Astrocyte (in vitro differentiated cells and primary cell): ENCODE results near the gene RNF133. TPM values are rescaled to one million over a fixed set of nuclear protein-coding genes. Genes with fewer than 3 reads are reported as not detected.
"Not testable (repeated sequence)": the region's sequence is repeated elsewhere in the genome, so short reads cannot be mapped to it uniquely, and the experiment has no call there.

Experiments used
- DNase-seq: peaks from one replicate; pipeline ENCODE4 v3.0.0-alpha.2; 2010; ENCODE audit warnings: low read depth
- FAIRE-seq: peaks from 2 replicates; lab custom pipeline; 2011; peaks lifted over from hg19 to GRCh38; lab: Jason Lieb, UNC
- H2AFZ ChIP-seq: 2 replicates; pipeline ENCODE4 v1.6.0; 2012; ENCODE audit warnings: low read depth, low read length, inconsistent platforms
- H3K27ac ChIP-seq: 2 replicates; pipeline ENCODE4 v1.5.1; 2011; ENCODE audit warnings: low read depth, low read length, inconsistent platforms
- H3K27me3 ChIP-seq: 2 replicates; pipeline ENCODE4 v1.6.0; 2011; ENCODE audit warnings: low read length, inconsistent platforms; ENCODE audit not compliant: insufficient read depth
- H3K36me3 ChIP-seq: 2 replicates; pipeline ENCODE4 v1.5.1; 2011; ENCODE audit warnings: low read length, inconsistent platforms; ENCODE audit not compliant: insufficient read depth
- H3K4me1 ChIP-seq: 2 replicates; pipeline ENCODE4 v1.5.1; 2011; ENCODE audit warnings: low read length, inconsistent platforms; ENCODE audit not compliant: insufficient read depth
- H3K4me2 ChIP-seq: 2 replicates; pipeline ENCODE4 v1.6.0; 2012; ENCODE audit warnings: low read length, inconsistent platforms
- H3K4me3 ChIP-seq: 2 replicates; pipeline ENCODE4 v1.5.1; 2011; ENCODE audit warnings: low read depth, mild to moderate bottlenecking, low read length, inconsistent platforms; ENCODE audit not compliant: insufficient read depth
- H3K79me2 ChIP-seq: 2 replicates; pipeline ENCODE4 v1.6.0; 2012; ENCODE audit warnings: mild to moderate bottlenecking, low read length, inconsistent platforms; ENCODE audit not compliant: insufficient read depth
- H3K9ac ChIP-seq: 2 replicates; pipeline ENCODE4 v1.6.0; 2012; ENCODE audit warnings: mild to moderate bottlenecking, low read length, inconsistent platforms
- H3K9me3 ChIP-seq: 2 replicates; pipeline ENCODE4 v1.5.1; 2012; ENCODE audit warnings: low read depth, mild to moderate bottlenecking, low read length, inconsistent platforms; ENCODE audit not compliant: insufficient read depth
- H4K20me1 ChIP-seq: 2 replicates; pipeline ENCODE4 v1.6.0; 2012; ENCODE audit warnings: low read length, inconsistent platforms; ENCODE audit not compliant: insufficient read depth
- H3K27ac Mint-ChIP-seq: one replicate; pipeline ENCODE4 v1.8.0; 2021; ENCODE audit warnings: mild to moderate bottlenecking, mixed read lengths; ENCODE audit not compliant: unreplicated experiment
- H3K27me3 Mint-ChIP-seq: one replicate; pipeline ENCODE4 v1.8.0; 2021; ENCODE audit warnings: low read depth, mixed read lengths; ENCODE audit not compliant: unreplicated experiment
- H3K36me3 Mint-ChIP-seq: one replicate; pipeline ENCODE4 v1.8.0; 2021; ENCODE audit warnings: low read depth, mixed read lengths; ENCODE audit not compliant: unreplicated experiment
- H3K4me1 Mint-ChIP-seq: one replicate; pipeline ENCODE4 v1.8.0; 2021; ENCODE audit warnings: low read depth, mixed read lengths; ENCODE audit not compliant: unreplicated experiment
- H3K4me3 Mint-ChIP-seq: one replicate; pipeline ENCODE4 v1.8.0; 2021; ENCODE audit warnings: mild to moderate bottlenecking, moderate library complexity, mixed read lengths; ENCODE audit not compliant: unreplicated experiment
- H3K9me3 Mint-ChIP-seq: one replicate; pipeline ENCODE4 v1.8.0; 2021; ENCODE audit warnings: mild to moderate bottlenecking, mixed read lengths; ENCODE audit not compliant: unreplicated experiment
- EZH2 ChIP-seq: IDR thresholded peaks from 2 replicates; pipeline ENCODE4 v1.6.1; 2012; ENCODE audit warnings: mild to moderate bottlenecking, low read length, inconsistent platforms; ENCODE audit not compliant: insufficient read depth
- total RNA-seq: library from RNA; stranded (reverse); gene quantifications from 2 replicates; pipeline ENCODE4 v1.2.1, GENCODE V29; 2021
- TF ChIP-seq, protein P1 (sequence below): IDR thresholded peaks from 2 replicates; pipeline ENCODE4 v1.5.1; 2011; ENCODE audit warnings: low read depth, mild to moderate bottlenecking, inconsistent platforms, low read length, moderate library complexity; ENCODE audit not compliant: insufficient read depth

Gene RNF133
- total RNA-seq, 1 donor from 2014 or later: 0.30 TPM

DNA sequence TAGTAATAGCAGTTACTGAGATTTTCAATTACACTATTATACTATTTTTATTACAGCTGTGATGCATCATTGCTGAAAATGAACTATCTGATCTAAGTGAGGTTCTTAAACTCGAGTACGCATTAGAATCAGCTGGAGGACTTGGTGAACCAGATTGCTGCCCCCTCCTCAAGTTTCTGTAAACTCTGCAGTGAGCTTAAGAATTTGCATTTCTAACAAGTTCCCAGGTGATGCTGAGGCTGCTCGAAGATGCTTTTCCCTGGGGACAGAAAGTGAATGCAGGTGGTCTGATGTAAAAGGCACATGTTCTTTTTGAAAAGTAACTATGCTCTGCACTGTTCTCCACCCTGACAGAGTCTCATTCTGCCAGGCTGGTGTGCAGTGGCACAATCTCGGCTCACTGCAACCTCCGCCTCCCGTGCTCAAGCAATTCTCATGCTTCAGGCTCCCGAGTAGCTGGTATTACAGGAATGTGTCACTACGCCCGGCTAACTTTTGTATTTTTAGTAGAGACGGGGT, 12.5 kb downstream of the RNF133 start:
- Histone ChIP-seq H3K4me3 (no peak overlapping the region), H3K79me2 (no peaks in the 10 kb centered on the region), H3K9me3 (no peaks in the 10 kb centered on the region), H3K4me1 (no peaks in the 10 kb centered on the region), H3K36me3 (no peaks in the 10 kb centered on the region), H2AFZ (no peak overlapping the region), H3K9ac (no peak overlapping the region), H4K20me1 (no peaks in the 10 kb centered on the region), H3K4me2 (no peak overlapping the region), H3K27ac (no peak overlapping the region), H3K27me3 (no peaks in the 10 kb centered on the region)
- Mint-ChIP-seq H3K27ac (no peak overlapping the region), H3K27me3 (no peaks in the 10 kb centered on the region), H3K9me3 (no peaks in the 10 kb centered on the region), H3K4me3 (no peak overlapping the region), H3K36me3 (no peaks in the 10 kb centered on the region), H3K4me1 (no peaks in the 10 kb centered on the region)
- no peak for DNase-seq
- TF ChIP-seq, protein P1, sequence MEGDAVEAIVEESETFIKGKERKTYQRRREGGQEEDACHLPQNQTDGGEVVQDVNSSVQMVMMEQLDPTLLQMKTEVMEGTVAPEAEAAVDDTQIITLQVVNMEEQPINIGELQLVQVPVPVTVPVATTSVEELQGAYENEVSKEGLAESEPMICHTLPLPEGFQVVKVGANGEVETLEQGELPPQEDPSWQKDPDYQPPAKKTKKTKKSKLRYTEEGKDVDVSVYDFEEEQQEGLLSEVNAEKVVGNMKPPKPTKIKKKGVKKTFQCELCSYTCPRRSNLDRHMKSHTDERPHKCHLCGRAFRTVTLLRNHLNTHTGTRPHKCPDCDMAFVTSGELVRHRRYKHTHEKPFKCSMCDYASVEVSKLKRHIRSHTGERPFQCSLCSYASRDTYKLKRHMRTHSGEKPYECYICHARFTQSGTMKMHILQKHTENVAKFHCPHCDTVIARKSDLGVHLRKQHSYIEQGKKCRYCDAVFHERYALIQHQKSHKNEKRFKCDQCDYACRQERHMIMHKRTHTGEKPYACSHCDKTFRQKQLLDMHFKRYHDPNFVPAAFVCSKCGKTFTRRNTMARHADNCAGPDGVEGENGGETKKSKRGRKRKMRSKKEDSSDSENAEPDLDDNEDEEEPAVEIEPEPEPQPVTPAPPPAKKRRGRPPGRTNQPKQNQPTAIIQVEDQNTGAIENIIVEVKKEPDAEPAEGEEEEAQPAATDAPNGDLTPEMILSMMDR: no peak
- no peak for TF ChIP-seq EZH2
- no peak for FAIRE-seq

DNA sequence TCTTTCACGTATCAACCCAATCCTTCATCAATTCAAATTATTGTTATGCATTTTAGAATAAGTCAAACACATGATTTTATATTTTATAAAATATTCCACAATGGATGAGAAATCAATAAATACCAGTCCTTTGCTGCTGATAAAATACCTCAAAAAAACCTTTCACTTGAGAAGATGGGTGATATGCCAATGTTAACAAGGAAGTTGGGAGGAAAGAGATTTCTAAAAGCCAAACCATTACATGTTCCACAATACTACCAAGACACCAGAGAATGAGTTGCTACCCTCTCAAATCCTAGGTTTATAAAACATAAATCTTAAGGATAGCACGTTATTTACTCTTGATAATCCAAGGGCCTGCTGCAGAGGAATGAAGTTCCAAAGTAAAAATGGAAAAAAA, 14.4 kb downstream of the RNF133 start:
- Histone ChIP-seq H3K4me2 (no peak overlapping the region), H3K9ac (no peak overlapping the region), H3K4me1 (no peaks in the 10 kb centered on the region), H3K27ac (no peak overlapping the region), H2AFZ (no peak overlapping the region), H3K79me2 (no peaks in the 10 kb centered on the region), H4K20me1 (no peaks in the 10 kb centered on the region), H3K9me3 (no peaks in the 10 kb centered on the region), H3K4me3 (no peak overlapping the region), H3K36me3 (no peaks in the 10 kb centered on the region), H3K27me3 (no peaks in the 10 kb centered on the region)
- H3K4me1 Mint-ChIP-seq: peaks cover under 1% of the 10 kb centered on the region
- no peaks in the 10 kb centered on the region for H3K36me3 Mint-ChIP-seq
- H3K27me3 Mint-ChIP-seq: no peaks in the 10 kb centered on the region
- FAIRE-seq (no peak), DNase-seq (no peak)
- no peak overlapping the region for H3K27ac Mint-ChIP-seq
- H3K4me3 Mint-ChIP-seq: no peak overlapping the region
- peaks cover under 1% of the 10 kb centered on the region for H3K9me3 Mint-ChIP-seq
- no peak for TF ChIP-seq EZH2
- TF ChIP-seq, protein P1: no peak

DNA sequence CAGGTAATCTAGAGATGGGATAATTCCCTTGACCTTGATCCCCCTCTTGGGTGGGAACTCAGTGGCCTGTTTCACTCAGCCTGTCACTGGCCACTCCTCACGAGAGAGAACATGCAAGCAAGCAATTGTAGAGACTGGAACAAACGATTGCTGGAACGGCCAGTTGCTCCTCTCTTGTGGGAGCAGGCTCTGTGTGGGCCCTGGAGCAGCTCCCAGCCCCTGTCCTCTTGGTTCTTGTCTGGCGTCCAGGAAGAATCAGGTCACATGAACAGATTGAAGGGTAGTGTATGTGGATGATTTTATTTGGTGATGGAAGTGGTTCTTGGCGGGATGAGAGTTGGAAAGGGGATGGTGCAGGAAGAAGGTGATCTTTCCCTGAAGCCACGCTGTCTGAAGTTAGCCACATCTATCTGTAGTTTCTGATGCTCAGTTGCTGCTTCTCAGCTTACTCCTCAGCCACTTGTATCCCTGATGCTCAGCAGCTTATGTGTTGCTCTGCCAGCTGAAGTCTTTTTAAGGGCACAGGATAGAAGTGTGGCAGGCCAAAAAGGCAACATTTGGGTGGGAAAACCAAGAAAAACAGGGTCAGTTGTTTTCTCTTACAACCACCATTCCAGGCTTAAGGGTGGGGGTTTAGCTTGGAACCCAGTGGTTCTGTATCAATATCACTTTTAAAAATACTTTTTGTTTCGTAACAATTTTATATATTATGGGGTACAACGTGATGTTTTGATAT, 15.9 kb downstream of the RNF133 start:
- H3K36me3 ChIP-seq: no peaks in the 10 kb centered on the region
- H3K4me2 ChIP-seq: no peak overlapping the region
- DNase-seq (no peak), FAIRE-seq (no peak)
- no peak overlapping the region for H2AFZ ChIP-seq
- H3K27me3 Mint-ChIP-seq: no peaks in the 10 kb centered on the region
- no peak overlapping the region for H3K27ac Mint-ChIP-seq
- H3K79me2 ChIP-seq: no peaks in the 10 kb centered on the region
- no peaks in the 10 kb centered on the region for H4K20me1 ChIP-seq
- peaks cover 10% of the 10 kb centered on the region for H3K4me1 Mint-ChIP-seq
- no peaks in the 10 kb centered on the region for H3K27me3 ChIP-seq
- no peak overlapping the region for H3K9ac ChIP-seq
- peaks cover 3% of the 10 kb centered on the region for H3K36me3 Mint-ChIP-seq
- H3K4me3 ChIP-seq: no peak overlapping the region
- TF ChIP-seq EZH2: no peak
- TF ChIP-seq, protein P1: no peak
- H3K4me3 Mint-ChIP-seq: no peak overlapping the region
- no peaks in the 10 kb centered on the region for H3K4me1 ChIP-seq
- peaks cover 7% of the 10 kb centered on the region for H3K9me3 Mint-ChIP-seq
- no peak overlapping the region for H3K27ac ChIP-seq
- no peaks in the 10 kb centered on the region for H3K9me3 ChIP-seq

DNA sequence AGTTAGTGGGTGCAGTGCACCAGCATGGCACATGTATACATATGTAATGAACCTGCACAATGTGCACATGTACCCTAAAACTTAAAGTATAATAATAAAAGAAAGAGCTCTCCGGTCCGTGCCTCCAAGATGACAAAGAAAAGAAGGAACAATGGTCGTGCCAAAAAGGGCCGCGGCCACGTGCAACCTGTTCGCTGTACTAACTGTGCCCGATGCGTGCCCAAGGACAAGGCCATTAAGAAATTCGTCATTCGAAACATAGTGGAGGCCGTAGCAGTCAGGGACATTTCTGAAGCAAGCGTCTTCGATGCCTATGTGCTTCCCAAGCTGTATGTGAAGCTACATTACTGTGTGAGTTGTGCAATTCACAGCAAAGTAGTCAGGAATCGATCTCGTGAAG, 17.7 kb downstream of the RNF133 start:
- not testable (repeated sequence) for H3K79me2 ChIP-seq, H3K27me3 Mint-ChIP-seq, H3K27me3 ChIP-seq, H3K27ac ChIP-seq, H3K36me3 ChIP-seq, H3K4me2 ChIP-seq, H2AFZ ChIP-seq, H3K4me3 Mint-ChIP-seq, H4K20me1 ChIP-seq, DNase-seq, H3K9me3 ChIP-seq, H3K9ac ChIP-seq, H3K4me1 ChIP-seq, H3K36me3 Mint-ChIP-seq, H3K9me3 Mint-ChIP-seq, H3K4me3 ChIP-seq, FAIRE-seq, H3K27ac Mint-ChIP-seq
- H3K4me1 Mint-ChIP-seq: peaks cover 10% of the 10 kb centered on the region
